ENCODE results near the gene RFC1.
"Not testable (repeated sequence)": the region's sequence is repeated elsewhere in the genome, so short reads cannot be mapped to it uniquely, and the experiment has no call there.

GRCh38 chr4:39353149-39353477 lies 13.0 kb downstream of the RFC1 start:
- not testable (repeated sequence) for TF ChIP-seq CTCF, POLR2A (IDR thresholded peaks at IDR 0.05)
